Keratinocyte (primary cell): ENCODE results near the gene HSF4.

Experiments
- EZH2 ChIP-seq: IDR thresholded peaks from one replicate; pipeline ENCODE4 v1.6.1; 2012; ENCODE audit warnings: inconsistent platforms, mild to moderate bottlenecking, low read length, moderate library complexity
- TF ChIP-seq, protein P1 (sequence below), 3 experiments: IDR thresholded peaks in 1 of 3; conservative IDR thresholded peaks in 1 of 3; optimal IDR thresholded peaks in 1 of 3; 2 replicates in 2 of 3; 3 replicates in 1 of 3; pipeline versions ENCODE3 to v1.5.1; 2011; ENCODE audit warnings: low read length in 3 of 3, mild to moderate bottlenecking in 3 of 3, moderate library complexity in 2 of 3, control low read depth in 1 of 3, inconsistent platforms in 1 of 3; ENCODE audit not compliant: insufficient read depth in 2 of 3; ENCODE audit errors: extremely low read depth in 1 of 3

DNA sequence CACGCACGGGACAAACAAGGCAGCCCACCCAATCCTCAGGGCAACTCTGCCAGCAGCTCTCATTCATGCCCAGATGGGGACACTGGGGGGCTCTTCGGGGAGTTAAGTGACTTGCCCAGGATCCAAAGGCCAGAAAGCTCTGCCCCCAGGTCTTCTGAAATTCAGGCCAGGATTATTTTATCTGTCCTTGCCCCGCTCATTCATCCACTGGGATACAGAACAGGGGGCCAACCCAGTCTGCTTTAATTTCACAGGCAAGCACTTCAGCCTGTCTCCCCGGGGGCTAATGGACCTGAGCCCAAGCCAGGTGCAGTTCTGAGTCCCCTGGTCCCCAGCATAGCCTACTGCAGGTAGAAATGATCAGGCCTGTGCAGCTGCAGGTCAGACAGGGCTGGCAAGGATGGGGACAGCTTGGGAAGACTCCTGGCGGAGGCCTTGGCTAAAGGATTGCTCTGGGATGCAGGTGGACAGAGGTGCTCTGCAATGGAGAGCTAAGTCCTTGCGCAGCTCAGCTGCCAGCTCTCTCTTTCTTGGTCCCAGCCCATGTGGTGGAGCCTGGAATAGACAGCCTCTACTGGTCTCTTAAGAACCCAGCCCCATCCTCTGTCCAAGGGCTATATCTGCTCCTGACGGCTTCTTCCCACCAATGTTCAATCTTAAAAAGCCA lies 13.0 kb upstream of the HSF4 start:
- TF ChIP-seq, protein P1, sequence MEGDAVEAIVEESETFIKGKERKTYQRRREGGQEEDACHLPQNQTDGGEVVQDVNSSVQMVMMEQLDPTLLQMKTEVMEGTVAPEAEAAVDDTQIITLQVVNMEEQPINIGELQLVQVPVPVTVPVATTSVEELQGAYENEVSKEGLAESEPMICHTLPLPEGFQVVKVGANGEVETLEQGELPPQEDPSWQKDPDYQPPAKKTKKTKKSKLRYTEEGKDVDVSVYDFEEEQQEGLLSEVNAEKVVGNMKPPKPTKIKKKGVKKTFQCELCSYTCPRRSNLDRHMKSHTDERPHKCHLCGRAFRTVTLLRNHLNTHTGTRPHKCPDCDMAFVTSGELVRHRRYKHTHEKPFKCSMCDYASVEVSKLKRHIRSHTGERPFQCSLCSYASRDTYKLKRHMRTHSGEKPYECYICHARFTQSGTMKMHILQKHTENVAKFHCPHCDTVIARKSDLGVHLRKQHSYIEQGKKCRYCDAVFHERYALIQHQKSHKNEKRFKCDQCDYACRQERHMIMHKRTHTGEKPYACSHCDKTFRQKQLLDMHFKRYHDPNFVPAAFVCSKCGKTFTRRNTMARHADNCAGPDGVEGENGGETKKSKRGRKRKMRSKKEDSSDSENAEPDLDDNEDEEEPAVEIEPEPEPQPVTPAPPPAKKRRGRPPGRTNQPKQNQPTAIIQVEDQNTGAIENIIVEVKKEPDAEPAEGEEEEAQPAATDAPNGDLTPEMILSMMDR (optimal IDR thresholded peaks at IDR 0.05 in 1 of 3, IDR thresholded peaks at IDR 0.05 in 1 of 3, conservative IDR thresholded peaks at IDR 0.05 in 1 of 3; ENCODE audit: extremely low read depth in 1 of 3, insufficient read depth in 2 of 3, low read length in 3 of 3): peak in 1 of 3 experiments; percentile 8
- TF ChIP-seq EZH2: no peak
